Sigmoid colon (tissue), 7 donors: ENCODE results near the gene CDH15. TPM values are rescaled to one million over a fixed set of nuclear protein-coding genes. Genes with fewer than 3 reads are reported as not detected.

Source experiments
- DNase-seq: peaks from one replicate; pipeline ENCODE4 v3.0.0-alpha.2; 2019
- H3K27ac ChIP-seq, 4 donors: fragments of 200-600 bp; sonication (generic); one replicate each; pipeline ENCODE4 v1.5.1; 2016 to 2019; ENCODE audit warnings: mild to moderate bottlenecking in 1 of 4
- H3K27me3 ChIP-seq, 3 donors: fragments of 200-600 bp; sonication (generic); one replicate each; pipeline ENCODE4 v1.5.1; 2019; ENCODE audit warnings: mild to moderate bottlenecking in 1 of 3
- H3K36me3 ChIP-seq, 4 donors: fragments of 200-600 bp; sonication (generic); one replicate each; pipeline ENCODE4 v1.5.1; 2016 to 2019
- H3K4me1 ChIP-seq, 4 donors: fragments of 200-600 bp; sonication (generic); one replicate each; pipeline ENCODE4 v1.5.1; 2017 to 2019
- H3K4me3 ChIP-seq, 4 donors: fragments of 200-600 bp; sonication (generic); one replicate each; pipeline ENCODE4 v1.5.1; 2017 to 2019; ENCODE audit warnings: mild to moderate bottlenecking in 2 of 4, moderate library complexity in 1 of 4
- H3K9me3 ChIP-seq, 4 donors: fragments of 200-600 bp in 3 of 4; sonication (generic) in 3 of 4; one replicate each; pipeline versions ENCODE4 v1.5.1 to v1.6.1; 2013 to 2019
- CTCF ChIP-seq, 4 experiments: fragments of 450-650 bp in 3 of 4; fragments of 200-600 bp in 1 of 4; IDR thresholded peaks; one replicate each; pipeline ENCODE4 v1.5.1; 2016 to 2019; ENCODE audit warnings: antibody characterized with exemption in 4 of 4, mild to moderate bottlenecking in 3 of 4, moderate library complexity in 2 of 4
- EP300 ChIP-seq, 4 donors: sonication (generic); formaldehyde crosslinking; IDR thresholded peaks; one replicate each; pipeline ENCODE4 v1.6.1; 2017; ENCODE audit warnings: antibody characterized with exemption in 4 of 4
- POLR2A ChIP-seq, 2 donors: fragments of 450-650 bp; IDR thresholded peaks; one replicate each; pipeline ENCODE4 v1.6.1; 2016; ENCODE audit warnings: antibody characterized with exemption in 2 of 2, mild to moderate bottlenecking in 2 of 2, moderate library complexity in 2 of 2
- POLR2AphosphoS5 ChIP-seq, 4 donors: sonication (generic); formaldehyde crosslinking; IDR thresholded peaks; one replicate each; pipeline ENCODE4 v1.6.1; 2017; ENCODE audit warnings: antibody characterized with exemption in 4 of 4
- WGBS, 2 donors: extraction: QIAGEN DNeasy Blood & Tissue Kit; methylation state at CpG; one replicate each; pipeline ENCODE4 v1.1.7; 2013; 5-methylcytosine and 5-hydroxymethylcytosine counted together
- intact Hi-C: fragments of 100-400 bp; cut with DNase I; formaldehyde crosslinking; loops from one replicate; pipeline ENCODE4 v1.15.1; 2023
- polyA plus RNA-seq, 3 donors: library from polyadenylated mRNA; stranded (reverse); fragments of 200-250 nt; gene quantifications; one replicate each; pipeline ENCODE4 v1.2.3, GENCODE V29; 2013
- total RNA-seq, 4 donors: library from RNA; depleted of rRNA; stranded (reverse); fragments of >200 nt; gene quantifications; one replicate each; pipeline ENCODE4 v1.1.0, GENCODE V29; 2016
- donor health status: healthy with polysubstance abuse.
- donor health status: Bipolar disorder and iron deficiency.
- donor health status: healthy.

The CDH15 gene
- total and polyA plus RNA-seq, 7 donors: 0.01 TPM; not detected in 6

DNA sequence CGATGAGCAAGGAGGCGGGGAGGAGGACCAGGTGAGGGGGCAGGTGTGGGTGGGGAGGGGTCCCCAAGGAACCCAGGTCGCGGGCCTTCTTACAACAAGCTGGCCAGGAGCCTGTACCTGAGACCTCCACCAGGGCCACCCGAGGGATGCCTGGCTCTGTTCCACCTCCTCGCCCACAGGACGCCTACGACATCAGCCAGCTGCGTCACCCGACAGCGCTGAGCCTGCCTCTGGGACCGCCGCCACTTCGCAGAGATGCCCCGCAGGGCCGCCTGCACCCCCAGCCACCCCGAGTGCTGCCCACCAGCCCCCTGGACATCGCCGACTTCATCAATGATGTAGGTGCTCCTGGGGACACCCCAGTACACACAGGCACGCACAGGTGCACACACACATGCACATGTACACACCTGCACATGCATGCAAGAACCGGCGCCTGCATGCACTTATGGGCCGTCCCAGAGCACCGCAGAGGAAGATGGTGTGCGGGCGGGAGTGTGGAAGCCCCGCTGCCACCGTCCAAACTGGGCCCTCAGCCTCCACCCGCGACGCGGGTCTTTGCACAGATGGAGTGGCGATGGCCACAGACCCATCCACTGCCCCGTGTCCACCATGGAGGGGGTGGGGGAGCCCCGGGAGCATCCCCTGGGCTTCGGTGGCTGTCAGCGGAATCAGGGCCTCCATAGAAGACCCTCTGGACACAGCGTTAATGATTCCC lies 22.2 kb downstream of the CDH15 start:
- H3K36me3 ChIP-seq: no peaks in the 10 kb centered on the region
- no peak overlapping the region for H3K27ac ChIP-seq
- WGBS, 2 donors: 73 to 79% methylated on average over 38 of the region's 38 CpGs
- H3K4me3 ChIP-seq: no peak overlapping the region
- TF ChIP-seq CTCF (IDR thresholded peaks at IDR 0.05) (no peak), POLR2A (IDR thresholded peaks at IDR 0.05) (no peak), POLR2AphosphoS5 (IDR thresholded peaks at IDR 0.05) (no peak), EP300 (IDR thresholded peaks at IDR 0.05) (no peak)
- peaks cover 0 to 18% (median 13%) of the 10 kb centered on the region in 4 donors for H3K4me1 ChIP-seq
- H3K27me3 ChIP-seq: peaks cover 11 to 38% (median 36%) of the 10 kb centered on the region in 3 donors
- H3K9me3 ChIP-seq: no peaks in the 10 kb centered on the region
- DNase-seq: no peak
- intact Hi-C loops: no loop called here

DNA sequence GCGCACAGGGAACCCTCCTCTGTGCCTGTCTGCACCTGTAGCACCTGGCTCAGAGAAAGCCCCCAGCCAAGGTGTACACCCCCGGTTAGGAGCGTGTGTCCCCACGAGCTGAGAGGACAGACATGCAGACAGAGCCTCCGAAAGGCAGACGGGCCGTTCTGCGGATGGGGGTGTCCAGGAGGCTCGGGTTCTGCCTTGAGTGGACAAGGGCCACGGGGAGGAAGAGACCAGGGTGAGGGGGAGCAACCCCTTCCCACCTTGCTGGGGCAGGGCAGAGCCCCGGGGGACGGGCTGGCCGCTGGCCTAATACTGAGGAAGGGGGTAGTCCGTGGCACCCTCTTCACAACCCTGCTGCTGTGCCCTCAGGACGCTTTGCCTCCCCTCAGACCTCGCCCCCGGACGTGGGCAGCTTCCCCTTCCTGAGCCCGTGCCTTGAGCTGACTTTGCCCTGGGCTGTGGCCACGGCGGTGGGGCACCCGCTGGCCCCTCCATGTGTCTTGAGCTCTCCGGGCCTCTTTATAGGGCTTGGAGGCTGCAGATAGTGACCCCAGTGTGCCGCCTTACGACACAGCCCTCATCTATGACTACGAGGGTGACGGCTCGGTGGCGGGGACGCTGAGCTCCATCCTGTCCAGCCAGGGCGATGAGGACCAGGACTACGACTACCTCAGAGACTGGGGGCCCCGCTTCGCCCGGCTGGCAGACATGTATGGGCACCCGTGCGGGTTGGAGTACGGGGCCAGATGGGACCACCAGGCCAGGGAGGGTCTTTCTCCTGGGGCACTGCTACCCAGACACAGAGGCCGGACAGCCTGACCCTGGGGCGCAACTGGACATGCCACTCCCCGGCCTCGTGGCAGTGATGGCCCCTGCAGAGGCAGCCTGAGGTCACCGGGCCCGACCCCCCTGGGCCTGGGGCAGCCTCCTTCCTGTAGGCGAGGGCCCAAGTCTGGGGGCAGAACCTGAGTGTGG lies 23.1 kb downstream of the CDH15 start:
- peaks cover 0 to 18% (median 13%) of the 10 kb centered on the region in 4 donors for H3K4me1 ChIP-seq
- no peak for TF ChIP-seq CTCF (IDR thresholded peaks at IDR 0.05)
- no peak for TF ChIP-seq EP300 (IDR thresholded peaks at IDR 0.05)
- no peak for TF ChIP-seq POLR2AphosphoS5 (IDR thresholded peaks at IDR 0.05)
- TF ChIP-seq POLR2A (IDR thresholded peaks at IDR 0.05): no peak
- H3K9me3 ChIP-seq: no peaks in the 10 kb centered on the region
- DNase-seq: no peak
- H3K27ac ChIP-seq: no peak overlapping the region
- H3K27me3 ChIP-seq: peaks cover 20 to 47% (median 45%) of the 10 kb centered on the region in 3 donors
- intact Hi-C loops: no loop called here
- no peaks in the 10 kb centered on the region for H3K36me3 ChIP-seq
- WGBS, 2 donors: 79 to 84% methylated on average over 45 of the region's 45 CpGs
- H3K4me3 ChIP-seq: no peak overlapping the region

DNA sequence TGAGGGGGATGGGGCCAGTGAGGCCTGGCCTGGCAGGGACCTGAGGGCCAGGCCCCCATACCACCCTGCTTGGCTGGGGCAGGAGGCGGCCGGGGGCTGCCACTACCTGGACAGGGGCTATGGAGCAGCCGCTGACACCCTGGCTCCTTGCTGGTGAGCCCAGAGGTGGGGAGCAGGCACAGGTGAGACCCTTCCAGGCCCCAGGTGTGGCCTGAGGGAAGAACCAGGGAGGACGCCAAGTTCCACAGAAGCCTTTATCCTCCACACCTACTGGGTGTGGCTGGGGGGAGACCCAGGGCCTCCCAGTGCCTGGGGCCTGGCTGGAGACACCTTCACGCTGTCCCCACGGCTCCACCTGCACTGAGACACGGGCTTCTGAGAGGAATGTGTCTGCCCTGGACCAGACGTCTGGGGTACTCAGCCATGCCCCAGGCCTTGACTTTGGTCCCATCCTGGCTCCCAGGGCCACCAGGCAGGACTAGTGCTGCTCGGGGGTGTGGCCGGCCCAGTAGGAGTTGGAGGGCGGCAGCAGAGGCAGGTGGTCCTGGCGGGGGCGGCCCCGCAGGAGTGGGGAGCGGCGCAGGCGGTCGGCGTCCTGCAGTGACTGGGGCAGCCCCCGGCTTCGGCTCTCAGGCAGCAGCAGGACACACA lies 24.1 kb downstream of the CDH15 start:
- intact Hi-C loops: no loop called here
- Histone ChIP-seq H3K4me1 (peaks cover 0 to 26% (median 17%) of the 10 kb centered on the region in 4 donors), H3K4me3 (no peak overlapping the region), H3K27ac (no peak overlapping the region), H3K9me3 (no peaks in the 10 kb centered on the region), H3K27me3 (peaks cover 29 to 54% (median 53%) of the 10 kb centered on the region in 3 donors), H3K36me3 (no peaks in the 10 kb centered on the region)
- TF ChIP-seq EP300 (IDR thresholded peaks at IDR 0.05) (no peak), POLR2AphosphoS5 (IDR thresholded peaks at IDR 0.05) (no peak), POLR2A (IDR thresholded peaks at IDR 0.05) (no peak), CTCF (IDR thresholded peaks at IDR 0.05) (no peak)
- WGBS, 2 donors: 71 to 86% methylated on average over 21 of the region's 21 CpGs
- DNase-seq: no peak

DNA sequence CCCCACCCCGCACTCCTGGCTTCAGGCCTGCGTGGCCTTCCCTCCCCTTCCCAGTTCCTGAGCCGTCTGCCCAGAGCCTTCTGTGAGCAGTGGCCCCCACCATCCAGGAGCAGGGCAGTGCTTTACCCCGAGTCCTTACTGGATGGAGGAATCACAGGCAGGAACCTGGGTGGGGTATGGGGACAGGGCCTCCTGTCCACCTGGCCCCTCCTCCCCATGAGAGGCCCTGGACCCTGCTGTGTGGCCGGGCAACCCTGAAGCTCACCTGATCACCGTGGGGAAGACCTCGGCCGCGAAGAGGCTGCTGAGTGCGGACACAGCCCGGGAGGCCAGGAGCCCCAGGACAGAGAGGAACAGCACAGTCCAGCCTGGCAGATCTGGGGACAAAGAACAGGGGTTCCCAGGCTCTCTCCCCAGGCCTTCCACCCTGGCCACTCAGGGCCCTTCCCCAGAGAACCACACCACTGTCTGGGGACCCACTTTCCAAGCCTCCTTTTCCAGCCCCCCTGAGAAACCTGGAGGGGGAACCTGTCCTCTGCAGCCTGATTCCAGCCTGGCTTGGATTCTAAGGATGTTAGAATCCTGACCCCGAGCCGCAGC lies 25.6 kb downstream of the CDH15 start:
- TF ChIP-seq EP300 (IDR thresholded peaks at IDR 0.05) (no peak), CTCF (IDR thresholded peaks at IDR 0.05) (no peak), POLR2AphosphoS5 (IDR thresholded peaks at IDR 0.05) (no peak), POLR2A (IDR thresholded peaks at IDR 0.05) (no peak)
- Histone ChIP-seq H3K4me1 (peaks cover 0 to 31% (median 22%) of the 10 kb centered on the region in 4 donors), H3K4me3 (no peak overlapping the region), H3K27me3 (peaks cover 35 to 54% (median 53%) of the 10 kb centered on the region in 3 donors), H3K9me3 (no peaks in the 10 kb centered on the region), H3K36me3 (no peaks in the 10 kb centered on the region), H3K27ac (no peak overlapping the region)
- DNase-seq: no peak
- intact Hi-C loops: no loop called here
- 86 to 92% methylated on average over 13 of the region's 13 CpGs for WGBS, 2 donors
